ENCODE measurements around the gene RXRA.
A peak's percentile ranks its signal among the peaks of the same experiment; 100 is the strongest.

RXRA gene

DNA sequence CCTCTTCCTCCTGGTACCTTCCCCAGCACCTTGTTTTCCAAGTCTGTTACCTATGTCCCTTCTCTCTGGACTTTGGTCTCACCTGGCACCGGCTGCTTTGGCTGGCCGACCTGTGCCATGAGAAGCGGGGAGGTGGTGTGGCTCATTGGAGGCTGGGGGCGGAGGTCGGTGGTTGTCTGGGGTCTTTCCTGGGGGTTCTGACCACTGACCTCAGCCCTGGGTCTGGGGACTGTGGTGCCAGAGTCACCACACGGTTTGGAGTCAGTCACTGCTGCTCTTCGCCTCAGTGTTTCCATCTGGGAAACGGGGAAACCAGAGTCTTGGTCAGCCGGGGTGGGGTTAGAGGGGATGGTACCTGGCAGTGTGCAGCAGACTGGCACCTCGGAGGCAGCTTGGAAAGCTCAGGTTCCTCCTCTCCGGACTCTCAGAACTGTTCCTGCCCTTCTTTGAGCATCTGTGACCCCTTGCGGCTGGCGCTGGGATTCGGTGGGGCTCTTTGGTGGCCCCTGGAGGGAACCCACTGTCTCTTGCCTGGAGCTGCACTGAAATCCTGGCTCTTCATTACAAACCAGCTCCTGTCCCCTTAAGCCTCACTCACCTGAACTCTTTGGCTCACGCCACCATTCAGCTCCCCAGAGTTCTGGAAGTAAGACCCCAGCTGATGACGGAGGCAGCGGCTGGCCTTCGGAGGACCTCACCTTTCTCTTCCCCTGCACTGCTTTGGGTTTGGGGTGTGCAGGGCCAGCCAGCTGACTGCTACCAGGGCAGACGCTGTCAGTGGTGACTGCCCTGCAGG lies 4.1 kb upstream of the RXRA start:
- DNase-seq (ENCODE audit: insufficient read length, low spot score) (no peak), FAIRE-seq (no peak)

- FAIRE-seq: no peak
- no peak for DNase-seq (ENCODE audit: insufficient read length, low spot score)
Measured at GRCh38 chr9:134322781-134323241, 3.4 kb upstream of the RXRA start.

DNA sequence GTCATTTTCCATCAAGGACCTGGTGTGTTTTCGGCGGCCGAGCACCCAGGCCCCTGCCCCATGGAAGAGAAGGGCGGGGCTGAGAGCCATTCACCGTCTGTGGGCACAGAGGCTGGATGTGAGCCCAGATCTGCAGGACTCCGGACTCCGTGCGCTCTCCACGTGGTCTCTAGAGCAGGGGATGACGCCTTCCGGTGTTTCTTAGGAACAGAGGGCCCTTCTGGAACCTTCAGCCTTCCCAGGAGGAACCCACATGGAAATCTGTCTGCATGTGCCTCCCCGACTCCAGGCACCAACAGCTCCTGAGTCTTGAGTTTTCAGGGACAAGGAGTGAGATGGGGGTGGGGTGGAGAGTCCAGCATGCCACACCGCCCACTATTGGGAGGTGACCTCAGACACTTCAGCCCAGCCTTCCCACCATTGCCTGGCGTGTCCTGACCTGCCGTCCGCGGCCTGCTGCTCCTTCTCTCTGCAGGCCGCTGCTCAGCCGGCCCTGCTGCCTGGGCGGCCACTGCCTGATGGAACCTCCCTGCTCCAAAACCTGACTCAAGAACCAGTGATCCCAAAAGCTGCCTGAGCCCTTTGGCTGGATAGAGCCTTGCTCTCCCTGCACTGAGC lies 2.4 kb upstream of the RXRA start:
- FAIRE-seq (peak; percentile 67), DNase-seq (ENCODE audit: insufficient read length, low spot score) (peak; percentile 53)

GRCh38 chr9:134324359-134325095 lies 1.7 kb upstream of the RXRA start:
- peak; percentile 57 for FAIRE-seq
- no peak for DNase-seq (ENCODE audit: insufficient read length, low spot score)

GRCh38 chr9:134325096-134325812 lies 1.0 kb upstream of the RXRA start:
- no peak for FAIRE-seq

GRCh38 chr9:134326724-134327601 lies 708 bp downstream of the RXRA start:
- DNase-seq (ENCODE audit: insufficient read length, low spot score) (peak; percentile 45), FAIRE-seq (no peak)

More at GRCh38 chr9:134325096-134325812, 1.0 kb upstream of the RXRA start:
- DNase-seq (ENCODE audit: insufficient read length, low spot score): peak; percentile 29

DNA sequence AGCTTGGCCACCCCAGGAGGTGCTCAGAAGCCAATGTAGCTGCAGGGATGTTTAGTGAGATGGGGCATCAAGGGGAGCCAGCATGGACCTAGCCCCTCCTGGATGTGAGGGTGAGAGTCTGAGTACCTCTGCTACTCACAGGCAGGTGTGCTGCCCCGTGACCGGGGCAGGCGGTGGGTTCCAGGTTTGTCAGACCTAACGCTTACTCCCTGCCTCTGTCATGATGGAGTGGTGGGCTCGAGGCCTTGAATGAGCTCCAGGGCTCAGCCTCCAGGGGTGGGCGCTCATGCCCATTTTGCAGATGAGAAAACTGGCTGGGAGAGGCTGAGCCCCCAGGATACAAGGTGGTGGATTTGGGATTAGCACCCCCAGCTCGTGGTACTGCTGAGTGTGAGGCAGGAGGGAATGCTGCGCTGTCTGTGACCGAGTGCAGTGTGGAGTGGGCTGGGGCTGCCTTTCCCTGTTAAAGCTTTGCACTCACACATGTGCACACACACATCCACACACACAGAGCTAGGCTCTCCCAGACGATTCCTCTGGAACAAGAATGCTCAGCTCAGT lies 1.5 kb downstream of the RXRA start:
- DNase-seq (ENCODE audit: insufficient read length, low spot score) (no peak), FAIRE-seq (no peak)

DNA sequence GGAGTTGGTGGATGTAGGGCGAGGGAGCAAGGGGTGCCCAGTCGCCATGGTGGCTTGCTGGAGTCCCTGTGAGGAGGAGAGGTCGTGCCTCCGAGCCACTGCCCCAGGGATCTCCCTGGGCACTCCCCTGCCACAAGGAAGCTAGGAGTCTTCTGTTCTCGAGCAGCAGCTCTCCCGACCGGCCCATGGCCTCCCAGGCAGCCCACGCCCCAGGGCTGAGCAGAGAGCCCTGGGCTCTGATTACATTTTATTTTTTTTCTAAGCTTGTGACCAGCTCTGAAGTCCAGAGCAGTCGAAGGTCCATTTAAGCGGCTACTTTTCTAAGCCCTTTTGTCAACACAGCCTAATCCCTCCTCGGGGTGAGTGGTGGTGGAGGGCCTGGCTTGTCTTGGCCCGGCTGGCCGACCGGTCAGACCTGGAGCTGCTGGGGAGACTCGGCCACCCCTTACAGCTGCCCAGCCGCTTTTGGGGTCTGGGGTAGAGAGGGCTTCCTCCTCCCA lies 2.1 kb downstream of the RXRA start:
- DNase-seq (ENCODE audit: insufficient read length, low spot score) (no peak), FAIRE-seq (no peak)

GRCh38 chr9:134328841-134329575 lies 2.8 kb downstream of the RXRA start:
- FAIRE-seq (no peak), DNase-seq (ENCODE audit: insufficient read length, low spot score) (no peak)

DNA sequence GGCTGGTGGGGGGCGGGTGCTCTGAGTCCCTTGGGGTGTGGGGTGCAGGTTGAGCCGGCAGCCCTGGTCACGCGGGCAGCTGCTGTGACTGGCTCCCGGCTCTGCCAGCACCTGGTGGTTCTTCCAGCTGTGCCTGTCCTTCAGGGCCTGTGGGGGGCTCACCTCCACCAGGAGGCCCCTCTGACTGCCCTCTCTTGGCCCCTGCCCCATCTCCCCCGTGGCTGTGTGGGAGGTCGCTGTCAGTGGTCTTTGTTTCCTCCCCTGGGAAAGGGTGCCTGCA lies 3.3 kb downstream of the RXRA start:
- no peak for FAIRE-seq
- DNase-seq (ENCODE audit: insufficient read length, low spot score): no peak

DNA sequence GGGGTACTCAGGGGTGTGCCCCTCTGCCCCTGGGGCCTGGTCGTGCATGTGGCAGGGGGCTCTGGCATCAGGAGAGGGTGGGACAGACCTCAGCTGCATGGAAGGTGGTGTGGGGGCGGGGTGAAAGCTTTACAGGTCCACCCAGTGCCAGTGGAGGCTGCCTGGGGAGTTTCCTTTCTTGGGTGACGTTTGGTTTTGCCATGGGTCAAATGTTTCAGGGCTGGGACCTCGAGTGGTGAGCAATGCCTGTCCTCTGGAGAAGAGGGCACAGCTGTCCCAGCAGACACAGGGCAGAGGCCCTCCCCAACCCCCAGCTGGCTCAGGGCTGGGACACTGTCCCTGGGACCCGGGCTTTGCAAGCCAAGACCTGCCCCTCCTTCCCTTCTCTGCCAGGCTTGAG lies 3.6 kb downstream of the RXRA start:
- DNase-seq (ENCODE audit: insufficient read length, low spot score) (no peak), FAIRE-seq (no peak)

GRCh38 chr9:134330590-134330989 lies 4.3 kb downstream of the RXRA start:
- FAIRE-seq (no peak), DNase-seq (ENCODE audit: insufficient read length, low spot score) (no peak)

DNA sequence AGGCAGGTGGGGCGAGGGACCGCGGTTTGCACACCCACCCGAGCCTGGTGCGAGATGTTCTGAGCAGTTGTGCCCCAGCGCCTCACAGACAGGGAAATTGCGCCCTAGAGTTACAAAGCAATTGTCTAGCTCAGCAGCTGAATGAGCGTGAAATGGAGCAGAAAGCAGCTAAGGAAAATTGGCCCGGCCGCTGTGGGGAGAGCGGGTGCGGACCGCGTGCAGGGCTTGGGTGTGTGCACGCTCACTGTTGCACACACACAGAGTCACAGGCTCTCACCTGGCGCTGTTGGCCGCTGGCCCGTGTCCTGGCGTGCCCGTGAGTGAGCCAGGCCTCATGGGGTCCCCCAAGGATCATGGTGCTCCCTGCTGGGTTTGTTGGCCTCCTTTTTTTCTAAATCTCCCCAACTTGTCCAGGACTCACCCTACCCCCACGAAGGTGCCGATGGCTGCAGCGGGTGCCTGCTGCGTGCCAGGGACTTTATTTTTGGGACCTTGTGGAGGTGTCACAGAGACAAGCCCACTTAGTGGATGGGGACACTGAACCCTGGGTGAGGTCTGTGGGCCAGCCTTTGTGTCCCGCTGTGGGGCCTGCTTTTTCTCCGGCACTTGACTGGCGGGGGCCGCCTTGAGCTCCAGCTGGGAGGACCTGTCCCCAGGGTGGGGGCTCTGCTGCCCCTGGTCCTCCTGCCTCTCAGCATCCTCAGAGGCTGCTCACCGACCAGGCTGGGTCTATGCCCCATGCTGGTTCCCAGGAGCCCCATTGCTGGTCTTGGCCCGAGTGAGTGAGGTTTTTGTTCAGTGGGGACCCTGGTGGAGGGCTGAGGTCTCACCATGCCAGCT lies 5.2 kb downstream of the RXRA start:
- DNase-seq (ENCODE audit: insufficient read length, low spot score): no peak

DNA sequence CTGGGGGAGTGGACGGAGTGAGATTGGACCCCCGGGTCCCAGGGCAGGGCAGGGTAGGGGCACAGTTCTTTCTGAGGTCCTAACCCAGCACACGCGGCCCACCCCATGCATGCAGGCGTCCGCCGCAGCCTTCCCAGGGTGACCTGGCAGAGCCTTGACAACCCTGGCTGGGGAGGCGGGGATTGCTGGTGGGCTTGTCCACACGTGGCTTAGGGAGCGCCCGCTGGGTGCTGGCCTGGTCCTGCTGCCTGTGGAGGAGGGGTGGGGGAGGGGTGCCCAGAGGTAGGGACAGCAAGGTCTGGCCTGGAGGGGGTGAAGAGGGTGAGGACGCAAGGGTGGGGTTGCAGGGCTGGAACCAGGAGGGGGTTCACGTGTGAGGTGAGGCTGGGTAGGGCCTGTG lies 6.0 kb downstream of the RXRA start:
- DNase-seq (ENCODE audit: insufficient read length, low spot score) (no peak), FAIRE-seq (no peak)

More for the DNA sequence above, 5.2 kb downstream of the RXRA start:
- FAIRE-seq: no peak

GRCh38 chr9:134332841-134333233 lies 6.6 kb downstream of the RXRA start:
- FAIRE-seq (no peak), DNase-seq (ENCODE audit: insufficient read length, low spot score) (no peak)

DNA sequence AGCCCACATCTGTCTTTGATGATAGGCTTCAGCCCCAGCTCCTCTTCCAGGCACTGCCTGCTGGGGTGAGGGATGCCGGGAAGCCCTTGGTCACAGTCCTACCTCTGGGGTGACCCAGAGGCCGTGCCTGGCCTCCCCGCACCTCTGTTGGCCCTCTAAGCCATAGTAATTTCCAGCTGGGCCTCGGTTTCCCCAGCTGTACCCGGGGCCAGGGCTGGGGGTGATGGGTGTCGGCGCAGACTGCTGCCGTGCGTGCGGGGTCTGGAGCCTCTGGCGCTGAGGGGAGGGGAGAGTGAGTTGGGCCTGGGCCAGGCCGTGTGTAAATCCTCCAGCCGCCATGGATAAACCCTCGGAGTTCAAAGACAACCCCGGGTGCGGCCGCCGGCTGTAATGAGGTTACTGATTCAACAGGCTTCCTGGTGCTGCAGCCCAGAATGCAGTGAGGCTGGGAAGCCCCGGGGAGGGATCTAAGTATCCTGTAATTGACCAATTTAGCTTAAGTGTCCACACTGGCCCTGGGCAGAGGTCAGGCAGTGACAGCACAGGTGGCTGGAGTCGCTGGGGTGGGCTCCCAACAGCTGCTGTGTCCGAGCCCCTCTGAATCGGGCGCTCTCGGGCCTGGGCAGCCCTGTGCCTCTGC lies 7.1 kb downstream of the RXRA start:
- DNase-seq (ENCODE audit: insufficient read length, low spot score) (no peak), FAIRE-seq (no peak)

GRCh38 chr9:134333874-134334581 lies 7.8 kb downstream of the RXRA start:
- DNase-seq (ENCODE audit: insufficient read length, low spot score) (no peak), FAIRE-seq (no peak)

All from HTR-8/SVneo (cell line).